Measurements from ENCODE around the gene GDI1.

GDI1 gene

GRCh38 chrX:154426916-154427770 lies 9.8 kb upstream of the GDI1 start:
- Mint-ChIP-seq H3K4me3 (peak overlapping the region; percentile 24), H3K9me3 (no peaks in the 10 kb centered on the region), H3K27ac (no peak overlapping the region)

GRCh38 chrX:154428176-154429171 lies 8.5 kb upstream of the GDI1 start, which contains the start of gene ATP6AP1:
Gene ATP6AP1 (plus strand): TSS chrX:154428677. CDS start chrX:154428693, 16 bp downstream.
- peak; percentile 84 for DNase-seq
- H3K9me3 Mint-ChIP-seq, result no peaks in the 10 kb centered on the region
- H3K36me3 Mint-ChIP-seq (ENCODE audit: low read depth), result no peaks in the 10 kb centered on the region
- no peaks in the 10 kb centered on the region for H3K27me3 Mint-ChIP-seq
- ATAC-seq, result peak; percentile 99
- H3K4me3 Mint-ChIP-seq, result peak within 1 kb of the TSS; percentile 78
- H3K4me1 Mint-ChIP-seq, result peaks cover 26% of the 10 kb centered on the region
- peak within 1 kb of the TSS; percentile 65 for H3K27ac Mint-ChIP-seq

More at GRCh38 chrX:154426916-154427770, 9.8 kb upstream of the GDI1 start:
- no peak for DNase-seq
- Mint-ChIP-seq H3K27me3 (no peaks in the 10 kb centered on the region), H3K36me3 (ENCODE audit: low read depth) (no peaks in the 10 kb centered on the region), H3K4me1 (peaks cover 26% of the 10 kb centered on the region)
- no peak for ATAC-seq

- no peak for ATAC-seq
- no peaks in the 10 kb centered on the region for H3K36me3 Mint-ChIP-seq (ENCODE audit: low read depth)
- no peaks in the 10 kb centered on the region for H3K9me3 Mint-ChIP-seq
- H3K4me1 Mint-ChIP-seq, result peaks cover 26% of the 10 kb centered on the region
- peak overlapping the region; percentile 54 for H3K27ac Mint-ChIP-seq
- DNase-seq, result no peak
- H3K4me3 Mint-ChIP-seq, result peak overlapping the region; percentile 78
- no peaks in the 10 kb centered on the region for H3K27me3 Mint-ChIP-seq
Measured at GRCh38 chrX:154429711-154430110, 7.2 kb upstream of the GDI1 start.

GRCh38 chrX:154430479-154430878 lies 6.5 kb upstream of the GDI1 start:
- H3K27ac Mint-ChIP-seq, result peak overlapping the region; percentile 36
- ATAC-seq, result no peak
- no peaks in the 10 kb centered on the region for H3K9me3 Mint-ChIP-seq
- DNase-seq, result no peak
- no peaks in the 10 kb centered on the region for H3K27me3 Mint-ChIP-seq
- H3K4me3 Mint-ChIP-seq, result peak overlapping the region; percentile 26
- no peaks in the 10 kb centered on the region for H3K36me3 Mint-ChIP-seq (ENCODE audit: low read depth)
- H3K4me1 Mint-ChIP-seq, result peaks cover 26% of the 10 kb centered on the region

GRCh38 chrX:154430916-154431315 lies 6.0 kb upstream of the GDI1 start:
- ATAC-seq (no peak), DNase-seq (no peak)
- Mint-ChIP-seq H3K4me3 (no peak overlapping the region), H3K27me3 (no peaks in the 10 kb centered on the region), H3K36me3 (ENCODE audit: low read depth) (no peaks in the 10 kb centered on the region), H3K27ac (peak overlapping the region; percentile 36), H3K9me3 (no peaks in the 10 kb centered on the region), H3K4me1 (peaks cover 27% of the 10 kb centered on the region)

GRCh38 chrX:154431341-154431740 lies 5.6 kb upstream of the GDI1 start:
- Mint-ChIP-seq H3K27me3 (no peaks in the 10 kb centered on the region), H3K9me3 (no peaks in the 10 kb centered on the region), H3K4me1 (peaks cover 32% of the 10 kb centered on the region), H3K36me3 (ENCODE audit: low read depth) (no peaks in the 10 kb centered on the region), H3K4me3 (no peak overlapping the region), H3K27ac (no peak overlapping the region)
- ATAC-seq (no peak), DNase-seq (no peak)

- ATAC-seq, result no peak
- no peaks in the 10 kb centered on the region for H3K27me3 Mint-ChIP-seq
Measured at GRCh38 chrX:154432210-154432609, 4.7 kb upstream of the GDI1 start.

GRCh38 chrX:154433605-154434004 lies 3.3 kb upstream of the GDI1 start:
- H3K36me3 Mint-ChIP-seq (ENCODE audit: low read depth), result no peaks in the 10 kb centered on the region
- no peak for ATAC-seq
- no peaks in the 10 kb centered on the region for H3K27me3 Mint-ChIP-seq

More at GRCh38 chrX:154432210-154432609, 4.7 kb upstream of the GDI1 start:
- H3K36me3 Mint-ChIP-seq (ENCODE audit: low read depth), result no peaks in the 10 kb centered on the region
- H3K4me3 Mint-ChIP-seq, result no peak overlapping the region
- H3K27ac Mint-ChIP-seq, result no peak overlapping the region
- H3K4me1 Mint-ChIP-seq, result peaks cover 31% of the 10 kb centered on the region
- no peak for DNase-seq
- no peaks in the 10 kb centered on the region for H3K9me3 Mint-ChIP-seq

GRCh38 chrX:154434394-154435168 lies 2.4 kb upstream of the GDI1 start:
- Mint-ChIP-seq H3K36me3 (ENCODE audit: low read depth) (no peaks in the 10 kb centered on the region), H3K4me1 (peaks cover 23% of the 10 kb centered on the region), H3K27me3 (no peaks in the 10 kb centered on the region), H3K27ac (no peak overlapping the region), H3K4me3 (no peak overlapping the region), H3K9me3 (no peaks in the 10 kb centered on the region)
- DNase-seq (no peak), ATAC-seq (no peak)

More at GRCh38 chrX:154433605-154434004, 3.3 kb upstream of the GDI1 start:
- Mint-ChIP-seq H3K4me3 (no peak overlapping the region), H3K9me3 (no peaks in the 10 kb centered on the region), H3K27ac (no peak overlapping the region), H3K4me1 (peaks cover 28% of the 10 kb centered on the region)
- DNase-seq, result no peak

- H3K4me3 Mint-ChIP-seq, result no peak overlapping the region
- no peaks in the 10 kb centered on the region for H3K27me3 Mint-ChIP-seq
- DNase-seq, result no peak
- ATAC-seq, result no peak
- no peak overlapping the region for H3K27ac Mint-ChIP-seq
- H3K4me1 Mint-ChIP-seq, result peaks cover 19% of the 10 kb centered on the region
- no peaks in the 10 kb centered on the region for H3K9me3 Mint-ChIP-seq
- no peaks in the 10 kb centered on the region for H3K36me3 Mint-ChIP-seq (ENCODE audit: low read depth)
Measured at GRCh38 chrX:154435171-154435733, 1.7 kb upstream of the GDI1 start.

- no peaks in the 10 kb centered on the region for H3K9me3 Mint-ChIP-seq
- DNase-seq (peak; percentile 42), ATAC-seq (peak; percentile 68)
- H3K27me3 Mint-ChIP-seq, result no peaks in the 10 kb centered on the region
- H3K27ac Mint-ChIP-seq, result peak overlapping the region; percentile 85
- peaks cover 14% of the 10 kb centered on the region for H3K4me1 Mint-ChIP-seq
- peak overlapping the region; percentile 75 for H3K4me3 Mint-ChIP-seq
- peaks cover 3% of the 10 kb centered on the region for H3K36me3 Mint-ChIP-seq (ENCODE audit: low read depth)
Measured at GRCh38 chrX:154436374-154436982, 476 bp upstream of the GDI1 start.

GRCh38 chrX:154437971-154438893 lies 1.3 kb downstream of the GDI1 start:
- H3K4me1 Mint-ChIP-seq, result peaks cover 15% of the 10 kb centered on the region
- DNase-seq (no peak), ATAC-seq (no peak)
- H3K9me3 Mint-ChIP-seq, result no peaks in the 10 kb centered on the region
- peaks cover 5% of the 10 kb centered on the region for H3K36me3 Mint-ChIP-seq (ENCODE audit: low read depth)
- H3K27ac Mint-ChIP-seq, result peak overlapping the region; percentile 79
- H3K27me3 Mint-ChIP-seq, result no peaks in the 10 kb centered on the region
- peak overlapping the region; percentile 81 for H3K4me3 Mint-ChIP-seq
